H1 (cell line): ENCODE measurements around the gene CLPTM1L. TPM values are rescaled to one million over a fixed set of nuclear protein-coding genes. Genes with fewer than 3 reads are reported as not detected.

Experiments used
- CTCF ChIA-PET: fragments of 300-600 bp; sonication (Branson Sonifier 250); formaldehyde crosslinking; loops from one replicate; lab custom pipeline; 2021; ENCODE audit not compliant: partially characterized antibody; lab: Charles Lee
- POLR2A ChIA-PET: fragments of 300-600 bp; sonication (Branson Sonifier 250); formaldehyde crosslinking; loops from one replicate; lab custom pipeline; 2021; ENCODE audit warnings: inconsistent platforms; ENCODE audit not compliant: partially characterized antibody; lab: Charles Lee
- DNase-seq, 2 experiments: peaks; one replicate each; pipeline versions ENCODE4 v3.0.0 to v3.0.0-alpha.2; 2010 to 2022; ENCODE audit warnings: low spot score in 2 of 2, low read depth in 1 of 2, mixed read lengths in 1 of 2
- FAIRE-seq: peaks from 2 replicates; lab custom pipeline; 2011; peaks lifted over from hg19 to GRCh38; lab: Jason Lieb, UNC
- H2AFZ ChIP-seq: 2 replicates; pipeline ENCODE4 v1.8.1; 2012; ENCODE audit warnings: low read length, inconsistent platforms
- H2AK5ac ChIP-seq: 2 replicates; pipeline ENCODE4 v1.6.1; 2013; ENCODE audit warnings: low read depth, low read length
- H2BK120ac ChIP-seq: replicated peaks from 2 replicates; pipeline ENCODE3; 2013; ENCODE audit warnings: low read depth, low read length, inconsistent platforms
- H2BK12ac ChIP-seq: 2 replicates; pipeline ENCODE4 v1.6.1; 2013; ENCODE audit warnings: low read depth, low read length
- H2BK15ac ChIP-seq: 2 replicates; pipeline ENCODE4 v1.6.1; 2013; ENCODE audit warnings: low read length
- H2BK20ac ChIP-seq: 2 replicates; pipeline ENCODE4 v1.6.1; 2013; ENCODE audit warnings: low read length
- H2BK5ac ChIP-seq: 2 replicates; pipeline ENCODE4 v1.6.1; 2013; ENCODE audit warnings: low read depth, low read length
- H3K14ac ChIP-seq: 2 replicates; pipeline ENCODE4 v1.6.1; 2013; ENCODE audit warnings: inconsistent platforms; ENCODE audit not compliant: insufficient read length
- H3K18ac ChIP-seq: 2 replicates; pipeline ENCODE4 v1.6.1; 2013; ENCODE audit warnings: low read length; ENCODE audit errors: extremely low read depth
- H3K23ac ChIP-seq: 2 replicates; pipeline ENCODE4 v1.6.1; 2013; ENCODE audit warnings: inconsistent platforms; ENCODE audit not compliant: insufficient read length
- H3K23me2 ChIP-seq: 2 replicates; pipeline ENCODE4 v1.6.1; 2013; ENCODE audit warnings: low read depth, low read length
- H3K27ac ChIP-seq: 2 replicates; pipeline ENCODE4 v1.6.1; 2011; ENCODE audit warnings: low read depth, low read length, inconsistent platforms
- H3K27me3 ChIP-seq, 4 experiments: replicated peaks in 1 of 4; 1 replicate in 1 of 4; 2 replicates in 3 of 4; pipeline versions ENCODE4 v1.6.1 to v1.8.1; 2011 to 2013; ENCODE audit warnings: low read length in 3 of 4, mild to moderate bottlenecking in 3 of 4, inconsistent platforms in 2 of 4, mixed read lengths in 2 of 4, moderate library complexity in 1 of 4; ENCODE audit not compliant: control insufficient read depth in 3 of 4, insufficient read depth in 3 of 4; ENCODE audit errors: extremely low read depth in 1 of 4
- H3K36me3 ChIP-seq, 4 experiments: 2 replicates each; pipeline versions ENCODE4 v1.6.1 to v1.8.1; 2011 to 2013; ENCODE audit warnings: mild to moderate bottlenecking in 4 of 4, low read length in 3 of 4, moderate library complexity in 2 of 4, control low read depth in 1 of 4, inconsistent platforms in 1 of 4; ENCODE audit not compliant: insufficient read depth in 4 of 4, control insufficient read depth in 2 of 4
- H3K4ac ChIP-seq: replicated peaks from 2 replicates; pipeline ENCODE3; 2013; ENCODE audit warnings: low read length, low read depth, mixed read lengths, inconsistent platforms; ENCODE audit not compliant: insufficient read length
- H3K4me1 ChIP-seq, 4 experiments: replicated peaks in 1 of 4; 1 replicate in 1 of 4; 2 replicates in 3 of 4; pipeline versions ENCODE4 v1.6.1 to v1.8.1; 2011 to 2013; ENCODE audit warnings: low read length in 3 of 4, inconsistent platforms in 2 of 4, mixed read lengths in 1 of 4; ENCODE audit not compliant: insufficient read depth in 4 of 4, control insufficient read depth in 3 of 4
- H3K4me2 ChIP-seq, 2 experiments: 2 replicates each; pipeline versions ENCODE4 v1.6.1 to v1.8.1; 2011 to 2013; ENCODE audit warnings: low read depth in 2 of 2, low read length in 2 of 2, control low read depth in 1 of 2, inconsistent platforms in 1 of 2, mild to moderate bottlenecking in 1 of 2; ENCODE audit not compliant: insufficient read depth in 1 of 2
- H3K4me3 ChIP-seq, 4 experiments: fragments of 200-600, 300-600 bp in 1 of 4; sonication (generic), shearing (Covaris generic), sonication (Bioruptor Twin) in 1 of 4; 2 replicates each; pipeline versions ENCODE4 v1.5.1 to v1.8.1; 2011 to 2016; ENCODE audit warnings: low read length in 4 of 4, low read depth in 3 of 4, control low read depth in 2 of 4, inconsistent platforms in 2 of 4, mild to moderate bottlenecking in 2 of 4, mixed read lengths in 1 of 4, moderate library complexity in 1 of 4; ENCODE audit not compliant: insufficient read depth in 2 of 4; ENCODE audit errors: extremely low read depth in 1 of 4
- H3K56ac ChIP-seq: replicated peaks from 2 replicates; pipeline ENCODE3; 2013; ENCODE audit warnings: low read depth, mild to moderate bottlenecking, mixed read lengths, low read length, inconsistent platforms; ENCODE audit not compliant: insufficient read length
- H3K79me1 ChIP-seq: 2 replicates; pipeline ENCODE4 v1.6.1; 2013; ENCODE audit warnings: low read depth, low read length, control low read depth
- H3K79me2 ChIP-seq, 2 experiments: 2 replicates each; pipeline versions ENCODE4 v1.6.1 to v1.8.1; 2012 to 2013; ENCODE audit warnings: low read length in 2 of 2, mild to moderate bottlenecking in 2 of 2, inconsistent platforms in 1 of 2; ENCODE audit not compliant: insufficient read depth in 2 of 2, control insufficient read depth in 1 of 2
- H3K9ac ChIP-seq, 4 experiments: replicated peaks in 1 of 4; 1 replicate in 1 of 4; 2 replicates in 3 of 4; pipeline versions ENCODE4 v1.6.1 to v1.8.1; 2011 to 2013; ENCODE audit warnings: low read depth in 3 of 4, low read length in 3 of 4, control low read depth in 2 of 4, mild to moderate bottlenecking in 2 of 4, moderate library complexity in 2 of 4, inconsistent platforms in 1 of 4; ENCODE audit errors: extremely low read depth in 1 of 4
- H3K9me3 ChIP-seq, 2 experiments: 2 replicates each; pipeline versions ENCODE4 v1.6.1 to v1.8.1; 2012 to 2013; ENCODE audit warnings: mild to moderate bottlenecking in 2 of 2, moderate library complexity in 2 of 2, control low read depth in 1 of 2, inconsistent platforms in 1 of 2, low read depth in 1 of 2, low read length in 1 of 2, mixed read lengths in 1 of 2; ENCODE audit not compliant: insufficient read depth in 2 of 2
- H4K20me1 ChIP-seq, 2 experiments: replicated peaks in 1 of 2; 2 replicates each; pipeline versions ENCODE3 to v1.8.1; 2011 to 2013; ENCODE audit warnings: inconsistent platforms in 2 of 2, low read length in 2 of 2, mild to moderate bottlenecking in 1 of 2; ENCODE audit not compliant: insufficient read depth in 2 of 2, control insufficient read depth in 1 of 2
- H4K5ac ChIP-seq: 2 replicates; pipeline ENCODE4 v1.6.1; 2013; ENCODE audit warnings: low read length, low read depth, mixed read lengths, inconsistent platforms; ENCODE audit not compliant: insufficient read length
- H4K8ac ChIP-seq: 2 replicates; pipeline ENCODE4 v1.8.0; 2013; ENCODE audit warnings: mild to moderate bottlenecking, moderate library complexity, low read length, inconsistent platforms; ENCODE audit not compliant: insufficient read depth; ENCODE audit errors: extremely low read depth
- H4K91ac ChIP-seq: replicated peaks from 2 replicates; pipeline ENCODE3; 2013; ENCODE audit warnings: low read length, mixed read lengths, inconsistent platforms; ENCODE audit not compliant: insufficient read length
- BCL11A ChIP-seq, 2 experiments: IDR thresholded peaks; one replicate each; pipeline ENCODE4 v1.6.1; 2011; ENCODE audit warnings: low read depth in 2 of 2, low read length in 2 of 2, mild to moderate bottlenecking in 2 of 2
- CBX8 ChIP-seq: fragments of 300-800, 300-1000 bp; sonication (generic); IDR thresholded peaks from 2 replicates; pipeline ENCODE4 v1.7.1; 2016; ENCODE audit warnings: low read depth, low read length, borderline replicate concordance
- GABPA ChIP-seq: IDR thresholded peaks from 2 replicates; pipeline ENCODE4 v1.6.1; 2011; ENCODE audit warnings: mild to moderate bottlenecking, low read length, moderate library complexity, borderline replicate concordance; ENCODE audit not compliant: insufficient read depth
- JUND ChIP-seq: IDR thresholded peaks from 2 replicates; pipeline ENCODE4 v1.6.1; 2011; ENCODE audit warnings: mild to moderate bottlenecking, improper control_type of control experiment, low read length
- KDM5A ChIP-seq: fragments of 200-600 bp; IDR thresholded peaks from 2 replicates; pipeline ENCODE4 v1.7.1; 2012; ENCODE audit warnings: mild to moderate bottlenecking, low read length, inconsistent platforms, mixed read lengths
- POU5F1 ChIP-seq: IDR thresholded peaks from 2 replicates; pipeline ENCODE4 v1.6.1; 2011; ENCODE audit warnings: low read depth, mild to moderate bottlenecking, low read length, moderate library complexity
- RFX5 ChIP-seq: IDR thresholded peaks from 2 replicates; pipeline ENCODE4 v1.6.1; 2011; ENCODE audit warnings: low read depth, low read length, improper control_type of control experiment, borderline replicate concordance
- RNF2 ChIP-seq: fragments of 200-900, 300-1000 bp; sonication (generic); IDR thresholded peaks from 2 replicates; pipeline ENCODE4 v1.7.1; 2016; ENCODE audit warnings: borderline replicate concordance, low read depth, mild to moderate bottlenecking, antibody characterized with exemption, low read length; ENCODE audit not compliant: poor library complexity, severe bottlenecking; ENCODE audit errors: missing control alignments
- RXRA ChIP-seq: IDR thresholded peaks from 2 replicates; pipeline ENCODE4 v1.6.1; 2011; ENCODE audit warnings: low read depth, mild to moderate bottlenecking, low read length, moderate library complexity; ENCODE audit not compliant: insufficient read depth
- SP1 ChIP-seq: IDR thresholded peaks from 2 replicates; pipeline ENCODE4 v1.6.1; 2011; ENCODE audit warnings: low read depth, low read length
- SP4 ChIP-seq: IDR thresholded peaks from 2 replicates; pipeline ENCODE4 v1.6.1; 2012; ENCODE audit warnings: low read length, inconsistent platforms
- SUZ12 ChIP-seq: fragments of 200-600 bp; sonication (generic); IDR thresholded peaks from 2 replicates; pipeline ENCODE4 v1.6.1; 2012; ENCODE audit warnings: mild to moderate bottlenecking, inconsistent platforms, low read length, moderate library complexity, mixed read lengths
- TEAD4 ChIP-seq: IDR thresholded peaks from 2 replicates; pipeline ENCODE4 v1.6.1; 2012; ENCODE audit warnings: low read depth, low read length, inconsistent platforms, mixed read lengths
- WGBS, 2 experiments: shearing (Covaris generic) in 1 of 2; methylation state at CpG; one replicate each; pipeline versions ENCODE4 v1.1.6 to v1.1.7; 2013 to 2015; ENCODE audit warnings: low lambda C conversion rate in 2 of 2, mixed read lengths in 2 of 2, inconsistent platforms in 1 of 2, low coverage in 1 of 2, missing lambda C conversion rate in 1 of 2; ENCODE audit not compliant: insufficient replicate concordance in 2 of 2, insufficient coverage in 1 of 2, insufficient read length in 1 of 2; ENCODE audit errors: extremely low coverage in 1 of 2, missing lambda C conversion rate in 1 of 2; 5-methylcytosine and 5-hydroxymethylcytosine counted together
- polyA plus RNA-seq, 7 experiments: library from polyadenylated mRNA; depleted of rRNA in 3 of 7; stranded (reverse) in 5 of 7; unstranded in 2 of 7; fragments of >200 nt in 5 of 7; fragments of 200-250 nt in 2 of 7; gene quantifications; 1 replicate in 5 of 7; 2 replicates in 1 of 7; 4 replicates in 1 of 7; pipeline versions ENCODE4 v1.2.1 to v1.2.3, GENCODE V29; 2011 to 2013; ENCODE audit warnings: missing spikeins in 2 of 7, mixed read lengths in 2 of 7
- total RNA-seq: library from RNA; stranded (reverse); fragmentation: NEBNext Ultra II Directional; extraction: Animal tissue kit (Norgen Biotek cat#: 25700); gene quantifications from 2 replicates; pipeline ENCODE4 v1.2.1, GENCODE V29; 2021

CLPTM1L gene
- total and polyA plus RNA-seq, 2 of the 8 experiments (the other 6 are each of a cell fraction or from before 2014, with no cell fraction given) = 102 to 119 TPM

DNA sequence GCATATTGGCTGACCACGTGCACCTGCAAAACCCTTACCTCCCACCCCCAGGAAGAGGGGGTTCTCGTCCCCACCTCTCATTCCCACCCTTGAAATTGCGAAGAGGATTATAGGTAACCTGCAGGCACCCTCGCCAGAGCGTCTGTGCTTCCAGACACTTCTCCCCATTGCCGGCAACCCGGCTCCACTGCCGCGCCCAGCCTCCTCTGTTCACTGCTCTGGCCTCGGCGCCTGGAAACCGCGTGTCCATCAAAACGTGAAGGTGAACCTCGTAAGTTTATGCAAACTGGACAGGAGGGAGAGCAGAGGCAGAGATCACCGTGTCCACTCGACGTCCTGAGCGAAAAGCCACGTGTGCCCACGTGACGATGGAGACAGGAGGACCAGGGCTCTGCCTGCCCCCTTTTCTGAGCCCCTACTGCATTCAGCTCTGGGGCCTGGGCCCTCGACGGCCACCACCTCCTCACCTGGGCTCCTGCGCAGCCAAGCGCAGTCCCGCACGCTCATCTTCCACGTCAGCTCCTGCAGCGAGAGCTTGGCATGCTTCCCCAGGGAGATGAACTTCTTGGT is 52.0 kb downstream of the CLPTM1L start:
- CTCF ChIA-PET = interaction anchor here (0.7 to 1.6 kb wide), 3 partner anchors 9 to 366 kb away, joined by 3 read pairs; no protein-coding TSS in a partner anchor
- H2BK20ac ChIP-seq = no peak overlapping the region
- H4K8ac ChIP-seq = no peak overlapping the region; the same call in 1 of the 2 replicates
- TF ChIP-seq TEAD4 (no peak), SP1 (no peak), RFX5 (no peak), SP4 (no peak), CBX8 (no peak), RNF2 (no peak), GABPA (no peak), SUZ12 (no peak), JUND (no peak), POU5F1 (no peak), BCL11A (IDR thresholded peaks at IDR 0.05; ENCODE audit: low read depth in 2 of 2, low read length in 2 of 2) (no peak), KDM5A (no peak), RXRA (no peak)

More for the DNA sequence above, 52.0 kb downstream of the CLPTM1L start:
- Histone ChIP-seq H3K4me3 (no peak overlapping the region), H3K4ac (no peak overlapping the region), H3K27me3 (peaks cover 0 to 8% (median 2%) of the 10 kb centered on the region in 4 experiments; a peak in 4 of 7 replicates), H2BK120ac (no peak overlapping the region), H2BK5ac (no peak overlapping the region), H3K4me1 (peaks cover 0 to 13% (median 6%) of the 10 kb centered on the region in 4 experiments; a peak in 5 of 7 replicates), H3K79me2 (no peaks in the 10 kb centered on the region; a peak in 1 of 4 replicates), H2AFZ (no peak overlapping the region), H3K14ac (no peak overlapping the region), H3K9me3 (peaks cover 0 to 4% of the 10 kb centered on the region in 2 experiments; a peak in 1 of 4 replicates), H3K56ac (no peak overlapping the region), H3K79me1 (peaks cover 4% of the 10 kb centered on the region), H4K5ac (no peak overlapping the region), H3K18ac (no peak overlapping the region), H3K9ac (no peak overlapping the region), H3K27ac (no peak overlapping the region), H3K23me2 (peaks cover 14% of the 10 kb centered on the region; the same call in 1 of the 2 replicates), H2AK5ac (no peak overlapping the region), H4K91ac (no peak overlapping the region), H2BK12ac (no peak overlapping the region; the same call in 1 of the 2 replicates), H4K20me1 (peaks cover 4 to 16% of the 10 kb centered on the region in 2 experiments), H2BK15ac (no peak overlapping the region), H3K23ac (no peak overlapping the region), H3K36me3 (peaks cover 0 to 4% (median 0%) of the 10 kb centered on the region in 4 experiments; a peak in 3 of 8 replicates), H3K4me2 (no peak overlapping the region; a peak in 1 of 4 replicates)
- 90% methylated on average over 26 of the region's 30 CpGs; no CpG with 5 or more reads in 1 of the 2 experiments for WGBS, 2 experiments
- FAIRE-seq (no peak), DNase-seq (peak in 1 of 2 experiments; percentile 42)
- POLR2A ChIA-PET = interaction anchor here (1.4 to 1.7 kb wide), 3 partner anchors 25 to 90 kb away, joined by 3 to 4 read pairs (median 3); no protein-coding TSS in a partner anchor
